Right forelimb (tissue), 1 donor: ENCODE measurements around the gene PELI1.
"Not testable (repeated sequence)": the region's sequence is repeated elsewhere in the genome, so short reads cannot be mapped to it uniquely, and the experiment has no call there.

Experiments used
- DNase-seq: peaks from one replicate; pipeline ENCODE4 v3.0.0-alpha.2; 2018

The PELI1 gene

DNA sequence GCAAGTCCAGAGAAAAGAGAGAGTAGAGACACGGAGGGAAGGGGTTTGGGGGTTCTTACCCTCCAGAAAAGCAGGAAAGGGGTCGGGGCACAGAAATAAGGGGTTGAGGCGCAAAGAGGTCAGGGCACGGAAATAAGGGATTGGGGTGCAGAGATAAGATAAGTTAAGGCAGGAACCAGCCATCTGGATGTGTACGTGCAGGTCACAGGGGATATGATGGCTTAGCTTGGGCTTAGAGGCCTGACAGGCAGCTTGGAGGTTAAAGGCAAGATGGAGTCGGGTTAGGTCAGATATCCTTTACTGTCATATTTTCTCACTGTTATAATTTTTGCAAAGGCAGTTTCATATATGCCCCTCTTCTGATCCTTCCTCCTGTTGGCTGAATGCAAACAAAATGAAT is 64.5 kb downstream of the PELI1 start:
- not testable (repeated sequence) for DNase-seq

GRCh38 chr2:64076828-64077227 is 67.4 kb downstream of the PELI1 start:
- DNase-seq: not testable (repeated sequence)

DNA sequence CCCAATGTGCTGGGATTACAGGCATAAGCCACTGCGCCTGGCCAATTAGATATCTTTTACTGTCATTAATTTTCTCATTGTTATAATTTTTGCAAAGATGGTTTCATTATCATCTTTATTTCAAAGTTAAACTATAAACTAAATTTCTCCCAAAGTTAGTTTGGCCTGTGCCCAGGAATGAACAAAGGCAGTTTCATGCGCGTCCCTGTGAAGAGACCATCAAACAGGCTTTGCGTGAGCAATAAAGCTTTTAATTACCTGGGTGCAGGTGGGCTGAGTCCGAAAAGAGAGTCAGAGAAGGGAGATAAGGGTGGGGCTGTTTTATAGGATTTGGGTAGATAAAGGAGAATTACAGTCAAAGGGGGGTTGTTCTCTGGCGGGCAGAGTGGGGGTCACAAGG is 69.6 kb downstream of the PELI1 start:
- DNase-seq: not testable (repeated sequence)

DNA sequence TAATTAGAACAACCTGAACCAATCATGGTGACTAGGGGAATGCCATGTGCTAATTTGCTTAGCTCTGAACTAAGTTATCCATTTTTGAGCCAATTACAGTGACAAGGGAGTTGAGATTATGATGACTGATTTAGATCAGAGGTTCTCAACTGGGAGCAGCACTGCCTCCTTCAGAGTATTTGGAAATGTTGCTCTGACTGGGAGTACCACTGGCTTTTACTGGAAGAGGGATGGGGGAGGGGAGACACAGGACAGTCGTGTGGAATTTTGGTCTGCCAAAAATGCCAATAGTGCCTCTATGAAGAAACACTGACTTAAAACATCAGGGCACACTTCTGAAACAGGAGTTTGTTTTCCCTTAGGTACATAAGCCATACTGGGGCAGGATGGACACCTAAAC is 76.9 kb downstream of the PELI1 start:
- no peak for DNase-seq

DNA sequence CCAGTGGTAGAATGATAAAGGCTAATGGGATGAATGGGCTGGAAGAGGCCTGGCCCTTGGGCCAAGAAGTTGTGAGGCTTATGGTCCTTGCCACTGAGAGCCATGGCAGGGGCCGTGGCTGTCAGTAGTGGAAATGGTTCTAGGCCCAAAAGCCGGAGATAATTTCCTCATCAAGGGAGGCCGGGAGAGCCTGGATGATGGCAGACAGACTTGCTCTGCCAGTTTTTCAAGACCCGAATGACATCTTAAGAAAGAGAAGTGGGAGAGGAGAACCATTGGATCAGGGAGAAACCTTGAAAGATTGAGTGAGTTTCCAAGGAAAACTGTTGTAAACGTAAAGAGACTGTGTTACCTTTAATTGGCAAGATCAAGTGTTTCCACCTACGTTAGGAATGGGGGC is 78.7 kb downstream of the PELI1 start:
- DNase-seq: no peak

GRCh38 chr2:64063924-64064331 is 80.3 kb downstream of the PELI1 start:
- no peak for DNase-seq

- no peak for DNase-seq
Observed at GRCh38 chr2:64063454-64063853, 80.8 kb downstream of the PELI1 start.

DNA sequence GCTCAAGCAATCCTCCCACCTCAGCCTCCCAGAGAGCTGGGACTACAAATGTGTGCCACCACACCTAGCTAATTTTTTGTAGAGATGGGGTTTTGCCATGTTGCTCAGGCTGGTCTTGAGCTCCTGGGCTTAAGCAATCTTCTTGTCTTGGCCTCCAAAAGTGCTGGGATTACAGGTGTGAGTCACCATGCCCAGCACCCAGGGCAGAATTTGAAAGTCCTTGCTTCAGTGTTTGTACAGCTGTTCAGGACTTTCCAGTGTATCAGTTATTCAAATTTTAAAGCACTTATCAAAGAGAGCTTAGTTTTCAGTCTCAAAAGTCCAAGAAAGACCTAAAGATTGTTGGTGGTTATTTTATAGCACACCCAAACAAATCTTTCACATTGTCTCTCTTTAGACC is 81.4 kb downstream of the PELI1 start:
- no peak for DNase-seq

DNA sequence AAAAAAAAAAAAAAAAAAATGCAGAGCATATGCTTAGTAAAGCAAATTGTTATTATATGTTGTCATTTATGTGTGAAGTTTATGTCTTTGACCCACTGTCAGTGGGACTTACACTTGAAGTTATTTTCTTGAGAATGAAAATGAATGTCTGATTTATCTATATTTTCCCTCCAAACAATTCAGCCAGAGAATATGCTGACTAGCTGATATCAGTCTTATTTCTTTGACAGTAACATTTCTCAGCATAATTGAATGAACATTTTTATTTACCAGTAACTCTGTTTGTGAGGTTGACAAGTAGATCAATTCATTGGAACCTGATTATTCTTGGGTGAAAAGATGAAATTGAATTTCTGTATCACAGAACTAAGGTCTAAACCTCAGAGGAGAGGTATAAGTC is 85.0 kb downstream of the PELI1 start:
- no peak for DNase-seq

DNA sequence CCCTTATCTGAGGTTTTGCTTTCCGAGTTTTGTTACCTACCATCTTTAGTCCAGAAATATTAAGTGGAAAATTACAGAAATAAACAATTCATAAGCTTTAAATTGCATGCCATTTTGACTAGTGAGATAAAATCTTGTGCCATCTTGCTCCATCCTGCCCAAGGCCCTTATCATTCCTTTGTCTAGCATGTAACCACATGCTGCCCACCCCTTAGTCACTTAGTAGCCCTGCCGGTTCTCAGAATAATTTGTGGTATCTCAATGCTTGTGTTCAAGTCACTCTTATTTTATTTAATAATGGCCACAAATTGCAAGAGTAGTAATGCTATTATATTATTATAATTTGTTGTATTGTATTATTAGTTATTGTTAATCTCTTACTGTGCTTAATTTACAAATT is 88.2 kb downstream of the PELI1 start:
- DNase-seq: no peak

GRCh38 chr2:64054161-64054915 is 89.9 kb downstream of the PELI1 start:
- no peak for DNase-seq

- no peak for DNase-seq
Observed at GRCh38 chr2:64052463-64053241, 91.6 kb downstream of the PELI1 start.

DNA sequence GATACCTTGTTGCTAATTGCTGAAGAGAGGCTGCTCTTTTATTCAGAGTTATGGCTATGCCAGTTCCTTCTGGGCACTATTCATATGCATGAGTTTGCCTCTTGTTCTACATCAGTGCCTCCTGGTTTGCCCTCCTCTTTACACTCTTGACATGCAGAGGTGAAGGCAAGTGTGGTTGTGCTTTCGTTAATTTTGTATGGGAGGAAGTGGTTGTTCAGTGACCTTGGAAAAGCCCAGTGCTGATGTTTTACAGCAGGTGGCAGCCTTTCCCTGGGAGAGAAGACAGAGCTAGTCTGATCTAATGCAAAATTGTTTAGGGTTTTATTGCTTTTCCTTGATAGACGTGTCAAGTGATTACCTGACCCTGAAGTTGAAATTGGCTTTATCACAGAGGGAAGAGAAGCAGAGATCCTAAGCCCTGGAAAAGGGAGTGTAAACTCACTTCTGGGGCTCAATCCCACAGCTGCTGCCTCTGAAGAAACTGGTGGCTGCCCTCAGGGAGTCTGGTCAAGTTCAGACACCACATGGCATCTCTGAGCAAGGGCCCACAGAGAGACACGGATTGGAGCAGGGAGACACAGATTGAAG is 94.5 kb downstream of the PELI1 start:
- DNase-seq: peak; percentile 72

GRCh38 chr2:64045938-64046337 is 98.3 kb downstream of the PELI1 start:
- no peak for DNase-seq
